Measurements from ENCODE around the gene GSK3B. TPM values are rescaled to one million over a fixed set of nuclear protein-coding genes. Genes with fewer than 3 reads are reported as not detected.

GSK3B gene
- total and polyA plus RNA-seq, 4 donors = 11.0 to 64.9 (median 30.6) TPM

Small RNA genes lying within 50 kb of the gene (small RNA-seq; reads per million reads assigned to genes)
- gene RN7SL397P (ENCODE audit: low replicate concordance) = not detected
- not detected for gene RN7SL762P (ENCODE audit: low replicate concordance)

Other genes starting within 250 kb of the GSK3B start
- under 1 TPM; 0.67 to 0.71 TPM for gene GPR156, start 190.8 kb upstream of the GSK3B start, total RNA-seq
- under 1 TPM; 0.08 to 0.14 TPM for gene GPR156, start 190.8 kb upstream of the GSK3B start, polyA plus RNA-seq